Adrenal gland (tissue), 12 donors: Measurements from ENCODE around the gene RAB10. TPM values are rescaled to one million over a fixed set of nuclear protein-coding genes. Genes with fewer than 3 reads are reported as not detected.

Experiments used
- DNase-seq, 7 donors: peaks; one replicate each; pipeline ENCODE4 v3.0.0-alpha.2; 2019 to 2020
- H3K27ac ChIP-seq, 5 donors: fragments of 200-600 bp; sonication (generic) in 4 of 5; 1 replicate in 3 of 5; 2 replicates in 2 of 5; pipeline versions ENCODE4 v1.5.1 to v1.8.0; 2016 to 2020; ENCODE audit warnings: mild to moderate bottlenecking in 1 of 5
- H3K27me3 ChIP-seq: fragments of 200-600 bp; 2 replicates; pipeline ENCODE4 v1.8.0; 2021
- H3K36me3 ChIP-seq, 2 donors: fragments of 200-600 bp; replicated peaks in 1 of 2; 1 replicate in 1 of 2; 2 replicates in 1 of 2; pipeline versions ENCODE4 v1.5.1 to v1.8.0; 2018 to 2022
- H3K4me1 ChIP-seq, 2 donors: fragments of 200-600 bp; replicated peaks in 1 of 2; 1 replicate in 1 of 2; 2 replicates in 1 of 2; pipeline versions ENCODE4 v1.5.1 to v1.8.0; 2018 to 2021
- H3K4me3 ChIP-seq, 4 donors: fragments of 200-600 bp; sonication (generic) in 3 of 4; one replicate each; pipeline ENCODE4 v1.5.1; 2016 to 2018
- H3K9me3 ChIP-seq, 3 donors: fragments of 200-600 bp; sonication (generic) in 1 of 3; replicated peaks in 1 of 3; 1 replicate in 2 of 3; 2 replicates in 1 of 3; pipeline versions ENCODE4 v1.5.1 to v1.8.0; 2016 to 2021
- CTCF ChIP-seq, 6 experiments: fragments of 450-650 bp in 4 of 6; fragments of 200-600 bp in 2 of 6; sonication (generic) in 1 of 6; IDR thresholded peaks; 1 replicate in 5 of 6; 2 replicates in 1 of 6; pipeline versions ENCODE4 v1.5.1 to v1.8.0; 2016 to 2021; ENCODE audit warnings: antibody characterized with exemption in 6 of 6, mild to moderate bottlenecking in 2 of 6, moderate library complexity in 1 of 6
- POLR2A ChIP-seq, 2 donors: fragments of 450-650 bp; IDR thresholded peaks; one replicate each; pipeline ENCODE4 v1.6.1; 2017; ENCODE audit warnings: antibody characterized with exemption in 2 of 2, mild to moderate bottlenecking in 2 of 2, moderate library complexity in 1 of 2
- WGBS, 4 donors: extraction: QIAGEN DNeasy Blood & Tissue Kit in 2 of 4; methylation state at CpG; one replicate each; pipeline versions ENCODE4 v1.1.5 to v1.1.7; 2013 to 2017; 5-methylcytosine and 5-hydroxymethylcytosine counted together
- intact Hi-C, 2 donors: fragments of 100-400 bp; cut with DNase I; formaldehyde crosslinking; loops; one replicate each; pipeline versions ENCODE4 v1.14.1 to v1.15.0; 2022 to 2023
- polyA plus RNA-seq, 3 donors: library from polyadenylated mRNA; stranded (reverse); fragments of 200-250 nt in 2 of 3; fragments of 350-450 nt in 1 of 3; fragmentation: Illumina TruSeq in 1 of 3; extraction: RNeasy Lipid Tissue Mini Kit (QIAGEN cat#74804) in 1 of 3; gene quantifications; one replicate each; pipeline ENCODE4 v1.2.3, GENCODE V29; 2013 to 2014
- total RNA-seq, 9 donors: library from RNA; depleted of rRNA in 4 of 9; stranded (reverse); fragments of >200 nt in 4 of 9; fragments of 120-200 nt in 1 of 9; fragmentation: NEBNext Ultra II Directional in 1 of 9; extraction: Animal tissue kit (Norgen Biotek cat#: 25700) in 1 of 9; gene quantifications; one replicate each; pipeline versions ENCODE4 v1.1.0 to v1.2.4, GENCODE V29; 2013 to 2023
- donor health status: healthy with polysubstance abuse.
- donor health status: Bipolar disorder and iron deficiency.
- donor health status: DM: yes; HTN: yes; CAD: no.
- donor health status: DM: no; HTN: no; CAD: no.
- donor health status: DM: no; HTN: no; CAD: no.
- donor health status: DM: yes; HTN: yes; CAD: no.

Gene RAB10
- total and polyA plus RNA-seq, 12 donors, result 31.8 to 369 (median 153) TPM

DNA sequence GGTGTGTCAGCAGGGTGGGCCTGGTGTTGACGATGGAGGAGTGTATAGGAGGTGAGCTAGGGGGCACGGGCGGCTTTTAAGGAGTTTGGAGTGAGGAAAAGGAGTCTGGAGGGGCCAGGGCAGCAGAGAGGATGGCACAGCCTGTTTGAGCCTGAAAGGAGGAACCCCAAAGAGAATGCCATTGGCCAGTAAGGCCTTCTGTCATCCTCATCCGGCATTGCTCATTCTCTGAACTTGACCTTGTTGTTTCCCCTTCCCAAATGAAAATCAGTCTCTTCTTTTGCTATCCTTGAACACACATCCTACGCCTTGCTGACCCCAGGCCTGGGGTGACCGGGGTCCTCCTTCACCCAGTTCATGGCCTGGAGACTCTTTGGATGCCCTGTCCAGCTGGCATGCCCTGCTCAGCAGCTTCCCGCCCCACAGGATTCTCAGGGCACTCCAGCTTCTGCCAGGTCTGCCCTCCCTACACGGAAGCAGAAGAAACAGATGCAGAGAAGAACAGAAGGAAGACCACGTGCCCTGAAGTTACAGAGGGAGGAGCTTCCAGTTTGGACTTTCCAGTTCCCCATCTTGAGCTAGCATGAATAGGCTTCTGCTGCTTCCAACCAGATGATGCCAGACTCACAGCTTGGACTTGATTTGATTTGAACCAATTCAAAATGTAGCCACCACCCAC is 31.1 kb upstream of the RAB10 start:
- H3K36me3 ChIP-seq, result no peaks in the 10 kb centered on the region
- peak in 3 of 7 donors; percentile 35 to 41 (median 35) for DNase-seq
- no peaks in the 10 kb centered on the region for H3K27me3 ChIP-seq
- intact Hi-C loops, result no loop called here
- peak overlapping the region in 4 of 5 donors; percentile 67 to 82 (median 77) for H3K27ac ChIP-seq
- TF ChIP-seq CTCF (IDR thresholded peaks at IDR 0.05) (no peak), POLR2A (IDR thresholded peaks at IDR 0.05) (peak in 1 of 2 donors; percentile 6)
- H3K9me3 ChIP-seq, result no peaks in the 10 kb centered on the region
- H3K4me1 ChIP-seq, result peaks cover 14 to 32% of the 10 kb centered on the region in 2 donors
- 56 to 67% (median 65%) methylated on average over 7 to 9 of the region's 9 CpGs for WGBS, 4 donors
- no peak overlapping the region for H3K4me3 ChIP-seq

DNA sequence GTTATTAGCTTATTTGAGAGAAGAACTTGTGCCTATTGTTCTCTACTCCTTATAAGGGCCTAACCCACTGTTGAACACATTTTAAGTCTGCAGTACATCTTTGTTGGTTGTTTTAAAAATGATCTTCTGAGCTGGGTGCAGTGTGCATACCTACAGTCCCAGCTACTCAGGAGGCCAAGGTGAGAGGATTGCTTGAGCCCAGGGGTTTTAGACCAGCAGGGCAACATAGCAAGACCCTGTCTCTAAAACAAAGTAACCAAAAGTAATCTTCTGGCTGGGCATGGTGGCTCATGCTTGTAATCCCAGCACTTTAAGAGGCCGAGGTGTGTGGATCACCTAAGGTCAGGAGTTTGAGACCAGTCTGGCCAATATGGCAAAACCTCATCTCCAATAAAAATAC is 25.8 kb upstream of the RAB10 start:
- Histone ChIP-seq H3K4me1 (peaks cover 13 to 19% of the 10 kb centered on the region in 2 donors), H3K36me3 (no peaks in the 10 kb centered on the region), H3K27me3 (no peaks in the 10 kb centered on the region), H3K9me3 (no peaks in the 10 kb centered on the region), H3K27ac (no peak overlapping the region), H3K4me3 (no peak overlapping the region)
- TF ChIP-seq POLR2A (IDR thresholded peaks at IDR 0.05), result no peak
- 91 to 100% (median 98%) methylated on average over 1 of the region's 1 CpG for WGBS, 4 donors
- intact Hi-C loops, result no loop called here
- no peak for DNase-seq

DNA sequence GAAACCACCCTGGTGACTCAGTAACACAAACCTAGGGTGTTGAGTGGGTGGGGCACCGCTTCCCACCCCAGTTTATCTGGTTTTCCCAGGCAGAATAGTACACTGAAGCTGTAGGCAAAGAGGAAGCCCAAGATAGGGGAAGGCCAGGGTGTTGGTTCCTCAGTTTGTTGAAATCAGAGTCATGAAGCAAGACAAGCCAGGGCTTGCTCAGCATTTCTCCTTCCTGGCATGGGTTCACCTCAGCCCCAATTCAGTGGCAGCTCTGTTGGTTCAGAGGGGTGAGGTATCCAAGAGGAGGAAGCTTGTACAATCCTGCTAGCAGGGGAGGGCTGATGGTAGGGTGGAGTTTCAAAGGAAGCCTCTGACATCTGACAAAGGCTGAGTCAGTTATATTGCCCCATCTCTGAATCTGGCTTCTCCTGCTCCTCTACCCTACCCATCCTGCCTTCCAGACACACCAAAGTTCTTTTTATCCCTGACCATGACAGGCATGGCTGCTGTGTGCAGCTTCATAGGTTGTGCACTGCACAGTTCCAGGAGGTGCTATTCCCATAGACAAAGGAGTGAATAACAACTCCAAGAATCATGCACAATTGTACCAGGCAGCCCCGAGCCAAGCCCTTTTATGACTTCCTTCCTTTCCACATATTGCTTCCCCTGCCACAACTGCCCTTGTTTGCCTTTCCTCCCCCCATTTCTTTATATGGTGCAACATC is 24.9 kb upstream of the RAB10 start:
- no peaks in the 10 kb centered on the region for H3K27me3 ChIP-seq
- H3K9me3 ChIP-seq, result no peaks in the 10 kb centered on the region
- no peak overlapping the region for H3K4me3 ChIP-seq
- no peaks in the 10 kb centered on the region for H3K36me3 ChIP-seq
- 69 to 77% (median 72%) methylated on average over 2 of the region's 2 CpGs for WGBS, 4 donors
- DNase-seq, result peak; percentile 47 to 82 (median 74)
- peak overlapping the region in 1 of 5 donors; percentile 59 for H3K27ac ChIP-seq
- intact Hi-C loops, result no loop called here
- TF ChIP-seq CTCF (IDR thresholded peaks at IDR 0.05) (no peak), POLR2A (IDR thresholded peaks at IDR 0.05) (no peak)
- peaks cover 13 to 21% of the 10 kb centered on the region in 2 donors for H3K4me1 ChIP-seq

GRCh38 chr2:26009567-26009963 is 24.3 kb upstream of the RAB10 start:
- Histone ChIP-seq H3K27me3 (no peaks in the 10 kb centered on the region), H3K4me3 (no peak overlapping the region), H3K9me3 (no peaks in the 10 kb centered on the region), H3K36me3 (no peaks in the 10 kb centered on the region), H3K4me1 (peaks cover 13 to 21% of the 10 kb centered on the region in 2 donors), H3K27ac (peak overlapping the region in 1 of 5 donors; percentile 59)
- TF ChIP-seq POLR2A (IDR thresholded peaks at IDR 0.05), result no peak
- TF ChIP-seq CTCF (IDR thresholded peaks at IDR 0.05), result no peak
- no peak for DNase-seq
- intact Hi-C loops, result no loop called here
- 58 to 74% (median 70%) methylated on average over 2 of the region's 2 CpGs for WGBS, 4 donors
